Ishikawa (cell line): Measurements from ENCODE around the gene MYCBP.

Source experiments
- CEBPB ChIP-seq: IDR thresholded peaks from 2 replicates; pipeline ENCODE4 v1.6.1; 2012
- EP300 ChIP-seq: IDR thresholded peaks from 2 replicates; pipeline ENCODE4 v1.6.1; 2012; ENCODE audit warnings: borderline replicate concordance
- REST ChIP-seq: IDR thresholded peaks from 2 replicates; pipeline ENCODE4 v1.6.1; 2012; ENCODE audit warnings: low read depth, mild to moderate bottlenecking
- TAF1 ChIP-seq: IDR thresholded peaks from 2 replicates; pipeline ENCODE4 v1.6.1; 2012; ENCODE audit warnings: low read depth, mild to moderate bottlenecking
- TCF12 ChIP-seq: IDR thresholded peaks from 2 replicates; pipeline ENCODE4 v1.6.1; 2012; ENCODE audit warnings: low read depth
- USF1 ChIP-seq: IDR thresholded peaks from 2 replicates; pipeline ENCODE4 v1.6.1; 2012
- ZBTB7A ChIP-seq: IDR thresholded peaks from 2 replicates; pipeline ENCODE4 v1.6.1; 2012; ENCODE audit warnings: low read depth

GRCh38 chr1:38814984-38815464 is 58.1 kb downstream of the MYCBP start:
- TF ChIP-seq USF1 (no peak), ZBTB7A (no peak), CEBPB (no peak), TCF12 (no peak), REST (no peak), TAF1 (no peak), EP300 (no peak)
